Activated naive CD4-positive, alpha-beta T cell treated with anti-CD3 and anti-CD28 coated beads, Interleukin-2, amount 50 U/mL, for 24 hours (primary cell): Measurements from ENCODE around the gene VAPB.

Source experiments
- H3K27ac Mint-ChIP-seq: one replicate; pipeline ENCODE4 v1.8.0; 2021; ENCODE audit warnings: mild to moderate bottlenecking, mixed read lengths
- H3K27me3 Mint-ChIP-seq: one replicate; pipeline ENCODE4 v1.8.0; 2021; ENCODE audit warnings: mixed read lengths
- H3K36me3 Mint-ChIP-seq: one replicate; pipeline ENCODE4 v1.8.0; 2021; ENCODE audit warnings: mixed read lengths
- H3K4me1 Mint-ChIP-seq: one replicate; pipeline ENCODE4 v1.8.0; 2021; ENCODE audit warnings: mixed read lengths
- H3K4me3 Mint-ChIP-seq: one replicate; pipeline ENCODE4 v1.8.0; 2021; ENCODE audit warnings: mild to moderate bottlenecking, mixed read lengths
- H3K9me3 Mint-ChIP-seq: one replicate; pipeline ENCODE4 v1.8.0; 2021; ENCODE audit warnings: mixed read lengths

VAPB gene

DNA sequence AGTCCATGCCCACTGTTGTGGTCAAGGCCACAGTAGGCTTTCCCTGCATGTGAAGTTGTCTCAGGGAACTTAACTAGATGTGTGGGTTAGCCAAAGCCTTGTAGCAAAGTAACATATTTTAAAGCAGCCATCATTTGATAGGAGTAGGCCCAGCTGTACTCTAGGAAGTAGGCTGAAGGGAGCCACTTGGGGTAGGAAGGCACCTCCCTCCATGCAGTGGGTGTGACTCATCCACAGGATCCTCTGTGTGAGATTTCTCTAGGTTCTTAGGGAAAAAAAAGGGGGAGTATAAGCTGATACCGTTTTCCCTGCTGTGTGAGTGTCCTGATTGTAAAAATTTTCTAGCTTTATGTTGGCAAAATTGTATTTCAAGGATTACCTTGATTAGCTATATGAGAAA is 44.7 kb downstream of the VAPB start:
- H3K27ac Mint-ChIP-seq, result no peak overlapping the region

DNA sequence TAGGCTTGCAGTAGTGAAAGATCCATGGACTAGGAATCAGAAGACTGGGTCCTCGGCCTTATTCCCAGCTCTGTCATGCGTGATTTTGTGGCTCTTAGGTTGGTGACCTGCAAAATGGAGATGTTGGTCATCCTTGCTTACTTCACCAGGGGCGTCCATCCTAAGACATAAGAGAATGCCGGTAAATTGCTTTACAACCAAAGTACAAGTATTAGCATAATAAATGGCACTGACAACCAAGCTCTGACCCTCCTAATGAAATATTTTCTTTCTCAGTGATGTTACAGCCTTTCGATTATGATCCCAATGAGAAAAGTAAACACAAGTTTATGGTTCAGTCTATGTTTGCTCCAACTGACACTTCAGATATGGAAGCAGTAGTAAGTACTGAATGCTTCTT is 45.3 kb downstream of the VAPB start:
- Mint-ChIP-seq H3K4me1 (peaks cover 56% of the 10 kb centered on the region), H3K36me3 (peaks cover 10% of the 10 kb centered on the region), H3K27ac (no peak overlapping the region), H3K27me3 (no peaks in the 10 kb centered on the region), H3K4me3 (no peak overlapping the region), H3K9me3 (no peaks in the 10 kb centered on the region)

More for the DNA sequence above, 44.7 kb downstream of the VAPB start:
- no peaks in the 10 kb centered on the region for H3K27me3 Mint-ChIP-seq
- peaks cover 56% of the 10 kb centered on the region for H3K4me1 Mint-ChIP-seq
- H3K36me3 Mint-ChIP-seq, result peaks cover 12% of the 10 kb centered on the region
- H3K9me3 Mint-ChIP-seq, result no peaks in the 10 kb centered on the region
- H3K4me3 Mint-ChIP-seq, result no peak overlapping the region

DNA sequence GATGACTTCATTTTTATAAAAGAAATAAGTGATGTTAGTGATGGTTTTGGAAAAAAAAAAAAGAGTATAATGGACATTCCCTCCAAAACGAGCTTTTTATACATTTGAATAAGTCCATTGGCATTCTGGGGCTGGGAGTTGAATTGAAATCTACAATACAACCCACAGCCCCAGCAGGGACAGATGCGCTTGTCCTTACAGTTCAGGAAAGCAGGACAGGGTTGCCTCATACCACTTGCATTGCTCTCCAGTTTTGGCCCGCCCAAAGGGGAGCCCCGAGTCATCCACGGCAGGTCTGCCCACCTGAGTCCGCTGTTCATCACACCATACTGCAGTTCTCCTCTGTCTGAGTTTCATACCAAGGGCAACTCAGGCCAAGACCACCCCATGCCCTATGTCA is 46.2 kb downstream of the VAPB start:
- Mint-ChIP-seq H3K4me3 (no peak overlapping the region), H3K27me3 (no peaks in the 10 kb centered on the region), H3K4me1 (peaks cover 59% of the 10 kb centered on the region), H3K27ac (peak overlapping the region; percentile 6), H3K9me3 (no peaks in the 10 kb centered on the region), H3K36me3 (peaks cover 8% of the 10 kb centered on the region)

DNA sequence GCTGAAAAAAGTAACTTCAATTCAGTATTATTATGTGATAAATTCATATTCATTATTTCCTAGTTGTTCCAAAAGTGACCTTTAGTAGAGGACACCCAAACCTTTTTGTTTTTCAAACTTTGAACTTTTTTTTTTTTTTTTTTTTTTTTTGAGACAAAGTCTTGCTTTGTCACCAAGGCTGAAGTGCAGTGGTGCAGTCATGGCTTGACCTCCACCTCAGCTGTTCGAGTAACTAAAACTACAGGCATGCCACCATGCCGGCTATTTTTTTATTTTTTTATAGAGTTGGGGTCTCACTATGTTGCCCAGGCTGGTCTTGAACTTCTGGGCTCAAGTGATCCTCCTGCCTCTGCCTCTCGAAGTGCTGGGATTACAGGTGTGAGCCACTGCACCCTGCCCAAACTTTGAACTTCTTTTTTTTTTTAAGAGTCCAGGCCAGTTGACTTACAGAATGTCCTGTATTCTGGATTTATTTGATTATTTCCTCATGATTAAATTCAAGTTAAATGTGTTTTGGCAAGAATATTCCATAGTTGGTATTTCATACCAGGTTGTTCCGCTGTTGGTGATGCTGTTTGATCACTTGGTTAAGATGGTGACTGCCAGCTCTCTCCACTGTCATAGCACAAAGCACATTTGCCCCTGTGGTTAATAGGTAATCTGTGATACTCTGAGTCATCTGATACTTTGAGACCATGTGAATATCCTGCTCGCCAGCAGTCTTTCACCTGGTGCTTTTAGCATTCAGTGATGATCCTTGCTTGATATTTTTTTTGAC is 48.0 kb downstream of the VAPB start:
- peaks cover 3% of the 10 kb centered on the region for H3K36me3 Mint-ChIP-seq
- H3K4me3 Mint-ChIP-seq, result no peak overlapping the region
- H3K27ac Mint-ChIP-seq, result no peak overlapping the region
- H3K27me3 Mint-ChIP-seq, result no peaks in the 10 kb centered on the region
- no peaks in the 10 kb centered on the region for H3K9me3 Mint-ChIP-seq
- peaks cover 56% of the 10 kb centered on the region for H3K4me1 Mint-ChIP-seq

DNA sequence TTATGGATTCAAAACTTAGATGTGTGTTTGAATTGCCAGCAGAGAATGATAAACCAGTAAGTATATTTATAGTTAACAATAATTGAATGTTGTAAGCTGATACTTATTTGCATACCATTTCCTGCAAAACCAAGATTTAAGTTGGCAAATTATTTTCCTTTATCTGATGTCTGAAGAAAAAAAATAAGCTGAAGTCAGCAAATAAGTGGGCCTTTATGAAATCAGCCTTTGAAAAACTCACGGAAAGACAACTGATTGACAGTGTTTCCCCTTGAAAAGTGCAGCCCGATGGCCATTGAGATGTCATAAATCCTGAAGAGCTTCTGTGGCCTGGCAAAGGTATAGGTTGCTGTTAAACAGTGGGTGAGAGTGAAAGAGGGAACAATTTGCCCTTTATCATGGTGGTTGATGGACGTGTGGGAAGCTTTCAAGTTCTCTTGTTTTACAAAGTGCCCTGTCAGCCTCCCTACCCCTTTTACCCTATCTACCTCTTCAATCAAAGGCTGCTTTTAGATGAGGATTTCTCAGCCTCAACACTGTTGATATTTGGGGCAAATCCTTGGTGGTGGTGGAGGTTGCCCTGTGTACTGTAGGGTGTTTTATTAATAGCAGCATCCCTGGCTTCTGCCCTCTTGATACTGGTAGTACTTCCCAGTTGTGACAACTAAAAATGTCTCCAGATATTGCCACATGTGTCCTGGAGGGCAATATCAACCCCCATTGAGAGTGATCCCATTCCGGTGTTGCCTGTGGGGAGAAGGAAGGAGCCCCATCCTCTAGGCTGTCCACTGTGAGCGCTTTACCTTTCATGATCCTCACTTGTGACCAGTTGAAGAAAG is 50.2 kb downstream of the VAPB start:
- Mint-ChIP-seq H3K4me1 (peaks cover 40% of the 10 kb centered on the region), H3K9me3 (no peaks in the 10 kb centered on the region), H3K36me3 (peaks cover 8% of the 10 kb centered on the region), H3K27ac (no peak overlapping the region), H3K27me3 (no peaks in the 10 kb centered on the region), H3K4me3 (no peak overlapping the region)

DNA sequence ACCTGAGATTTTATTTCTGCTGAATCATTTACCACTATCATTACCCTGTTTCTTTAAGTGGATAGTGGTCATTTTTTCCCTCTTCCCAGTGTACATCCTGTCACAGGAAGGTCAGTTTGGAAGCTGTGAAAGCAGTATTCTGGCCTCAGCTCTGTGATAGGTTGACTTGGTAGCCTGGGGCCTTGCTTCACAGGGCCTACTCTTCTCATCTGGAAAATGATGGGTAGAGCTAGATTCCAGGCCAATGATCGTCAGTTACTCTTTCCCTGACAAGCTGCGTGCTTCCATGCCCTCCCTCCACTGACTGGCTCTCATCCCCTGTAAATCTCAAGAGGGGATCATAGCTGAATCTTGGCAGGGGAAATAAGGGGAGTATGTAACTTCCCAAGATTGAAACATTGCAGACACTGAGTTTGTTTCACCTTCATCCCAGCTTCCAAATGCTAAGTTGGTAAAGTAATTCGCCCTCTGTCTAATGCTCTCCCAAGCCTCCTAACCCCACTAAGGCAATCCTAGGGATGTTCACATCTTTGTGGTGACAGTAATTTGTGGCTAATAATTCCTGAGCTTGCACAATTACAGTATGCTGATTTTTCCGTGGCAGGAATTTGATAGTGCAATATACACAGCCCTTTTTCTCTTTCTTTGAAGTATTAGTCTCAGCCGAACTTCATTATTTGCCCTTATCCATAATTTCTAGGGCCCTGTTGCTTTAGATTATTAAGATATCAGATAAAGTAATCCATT is 51.2 kb downstream of the VAPB start:
- Mint-ChIP-seq H3K4me3 (no peak overlapping the region), H3K36me3 (peaks cover 10% of the 10 kb centered on the region), H3K9me3 (no peaks in the 10 kb centered on the region), H3K27ac (no peak overlapping the region), H3K4me1 (peaks cover 35% of the 10 kb centered on the region), H3K27me3 (no peaks in the 10 kb centered on the region)

DNA sequence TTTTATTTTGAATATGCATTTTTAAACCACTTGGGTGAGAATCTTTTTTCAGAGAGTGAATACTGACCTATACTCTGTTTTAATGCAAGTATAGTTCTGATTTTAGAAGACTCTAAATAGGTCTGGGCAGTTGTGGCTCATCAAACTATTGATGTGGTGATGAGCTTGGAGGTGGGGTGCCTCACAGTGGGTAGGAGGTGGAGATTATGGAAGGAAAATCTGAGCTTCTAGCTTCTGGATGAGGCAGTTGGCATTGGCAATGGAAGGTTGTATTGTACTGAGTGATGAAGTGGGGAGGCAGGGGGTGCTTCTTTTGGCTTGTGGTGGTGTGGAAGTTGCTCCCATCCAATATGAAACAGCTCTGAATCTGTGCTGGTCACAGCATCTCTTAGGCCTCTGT is 52.7 kb downstream of the VAPB start:
- Mint-ChIP-seq H3K4me1 (peaks cover 28% of the 10 kb centered on the region), H3K27me3 (no peaks in the 10 kb centered on the region), H3K27ac (no peak overlapping the region), H3K4me3 (no peak overlapping the region), H3K9me3 (no peaks in the 10 kb centered on the region), H3K36me3 (peaks cover 12% of the 10 kb centered on the region)

DNA sequence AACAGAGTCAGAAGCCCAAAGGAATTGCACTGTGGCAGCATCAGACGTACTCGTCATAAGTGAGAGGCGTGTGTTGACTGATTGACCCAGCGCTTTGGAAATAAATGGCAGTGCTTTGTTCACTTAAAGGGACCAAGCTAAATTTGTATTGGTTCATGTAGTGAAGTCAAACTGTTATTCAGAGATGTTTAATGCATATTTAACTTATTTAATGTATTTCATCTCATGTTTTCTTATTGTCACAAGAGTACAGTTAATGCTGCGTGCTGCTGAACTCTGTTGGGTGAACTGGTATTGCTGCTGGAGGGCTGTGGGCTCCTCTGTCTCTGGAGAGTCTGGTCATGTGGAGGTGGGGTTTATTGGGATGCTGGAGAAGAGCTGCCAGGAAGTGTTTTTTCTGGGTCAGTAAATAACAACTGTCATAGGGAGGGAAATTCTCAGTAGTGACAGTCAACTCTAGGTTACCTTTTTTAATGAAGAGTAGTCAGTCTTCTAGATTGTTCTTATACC is 55.8 kb downstream of the VAPB start:
- peak overlapping the region; percentile 12 for H3K27ac Mint-ChIP-seq

DNA sequence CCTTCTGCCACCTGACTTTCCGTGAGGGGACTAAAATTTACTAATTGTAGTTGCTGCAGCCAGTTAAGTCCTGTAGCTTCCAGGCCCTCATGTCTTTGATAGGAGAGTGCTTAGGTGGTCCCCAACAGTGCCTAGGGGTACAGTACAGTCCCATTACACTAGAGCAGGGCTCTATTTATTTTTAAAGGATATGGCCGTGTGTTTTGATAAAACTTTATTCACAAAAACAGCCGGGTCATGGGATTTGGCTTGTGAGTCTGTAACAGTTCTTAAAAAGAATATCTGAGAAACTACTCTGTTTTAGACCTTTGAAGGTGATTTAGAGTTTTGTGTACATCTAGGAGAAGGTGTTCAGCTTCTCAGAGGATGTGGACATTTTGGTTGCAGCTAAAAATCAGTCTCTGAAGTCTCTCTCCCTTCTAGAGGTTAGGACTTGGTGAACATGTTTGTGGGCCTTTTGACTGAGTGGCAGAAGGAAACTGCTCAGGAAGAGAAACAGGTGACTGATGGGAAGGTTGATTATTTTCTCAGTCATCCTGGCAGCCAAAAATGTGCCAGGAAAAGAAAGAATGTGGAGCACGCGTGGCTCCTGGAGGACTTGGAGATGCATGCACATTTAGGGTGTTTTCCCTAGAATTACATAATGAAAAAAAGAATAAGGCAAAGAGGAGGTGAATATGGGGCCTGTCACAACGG is 57.4 kb downstream of the VAPB start:
- no peak overlapping the region for H3K27ac Mint-ChIP-seq
- H3K9me3 Mint-ChIP-seq, result no peaks in the 10 kb centered on the region
- H3K4me1 Mint-ChIP-seq, result peaks cover 5% of the 10 kb centered on the region
- no peaks in the 10 kb centered on the region for H3K27me3 Mint-ChIP-seq
- peaks cover 15% of the 10 kb centered on the region for H3K36me3 Mint-ChIP-seq
- H3K4me3 Mint-ChIP-seq, result no peak overlapping the region

More for the DNA sequence above, 55.8 kb downstream of the VAPB start:
- no peak overlapping the region for H3K4me3 Mint-ChIP-seq
- no peaks in the 10 kb centered on the region for H3K27me3 Mint-ChIP-seq
- peaks cover 11% of the 10 kb centered on the region for H3K36me3 Mint-ChIP-seq
- peaks cover 15% of the 10 kb centered on the region for H3K4me1 Mint-ChIP-seq
- no peaks in the 10 kb centered on the region for H3K9me3 Mint-ChIP-seq

DNA sequence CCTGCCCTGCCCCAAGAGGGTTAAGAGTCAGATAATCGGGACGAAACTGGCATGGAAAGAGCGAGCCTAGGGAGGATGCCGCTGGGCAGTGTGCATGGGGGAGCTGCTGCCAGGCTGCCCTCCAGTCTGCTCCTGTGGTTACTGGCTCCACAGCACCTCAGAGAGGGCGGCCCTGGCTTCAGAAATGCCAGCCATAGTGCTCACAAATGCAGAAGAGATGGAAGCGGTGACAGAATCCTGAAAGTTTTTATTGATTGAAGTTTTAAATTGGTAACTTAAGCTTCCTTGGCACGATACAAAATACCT is 57.9 kb downstream of the VAPB start:
- peaks cover 15% of the 10 kb centered on the region for H3K36me3 Mint-ChIP-seq
- H3K27ac Mint-ChIP-seq, result no peak overlapping the region
- H3K4me3 Mint-ChIP-seq, result no peak overlapping the region
- no peaks in the 10 kb centered on the region for H3K27me3 Mint-ChIP-seq
- H3K9me3 Mint-ChIP-seq, result no peaks in the 10 kb centered on the region
- H3K4me1 Mint-ChIP-seq, result peaks cover 5% of the 10 kb centered on the region

DNA sequence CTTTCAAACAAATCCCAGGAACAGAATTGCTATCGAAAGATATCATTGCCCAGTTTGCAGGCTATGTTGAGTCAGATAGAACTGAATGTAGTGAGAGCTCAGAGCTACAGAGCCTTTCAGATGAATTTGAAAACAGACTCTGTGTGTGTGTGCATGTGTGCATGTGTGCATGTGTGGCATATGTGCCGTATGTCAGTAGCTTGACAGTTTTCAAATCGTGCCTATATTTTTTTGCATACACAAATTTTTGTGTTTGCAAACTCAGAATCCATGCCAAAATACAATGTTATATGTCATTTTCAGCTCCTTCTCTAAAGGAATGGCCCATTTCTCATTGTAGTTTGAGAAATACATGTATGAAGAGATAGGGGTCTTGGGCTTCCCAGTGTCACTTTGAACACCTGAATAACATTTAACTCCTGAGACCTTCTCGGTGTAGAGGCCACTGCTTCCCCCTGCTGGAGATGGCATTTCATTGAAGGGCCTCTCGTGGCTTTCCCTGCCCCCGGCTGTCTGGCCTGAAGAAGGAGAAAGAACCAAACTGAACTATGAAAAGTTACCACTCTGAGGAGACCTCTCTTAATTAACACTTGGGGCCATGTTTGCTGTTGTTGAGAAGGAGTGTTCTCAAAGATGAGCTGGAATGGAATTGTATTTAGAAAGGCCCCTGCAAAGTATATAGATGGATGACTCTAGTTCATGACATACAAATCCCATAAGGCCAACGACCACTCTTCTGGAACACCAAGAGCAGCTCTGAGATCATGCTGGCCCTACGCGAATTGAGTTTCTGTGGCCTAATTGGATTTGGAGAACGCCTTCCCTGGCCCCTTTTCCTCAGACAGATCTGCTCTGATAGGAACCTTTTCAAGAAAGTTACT is 58.7 kb downstream of the VAPB start:
- H3K4me1 Mint-ChIP-seq, result peaks cover 2% of the 10 kb centered on the region
- no peaks in the 10 kb centered on the region for H3K9me3 Mint-ChIP-seq
- no peak overlapping the region for H3K4me3 Mint-ChIP-seq
- peaks cover 12% of the 10 kb centered on the region for H3K36me3 Mint-ChIP-seq
- H3K27me3 Mint-ChIP-seq, result no peaks in the 10 kb centered on the region
- H3K27ac Mint-ChIP-seq, result no peak overlapping the region

DNA sequence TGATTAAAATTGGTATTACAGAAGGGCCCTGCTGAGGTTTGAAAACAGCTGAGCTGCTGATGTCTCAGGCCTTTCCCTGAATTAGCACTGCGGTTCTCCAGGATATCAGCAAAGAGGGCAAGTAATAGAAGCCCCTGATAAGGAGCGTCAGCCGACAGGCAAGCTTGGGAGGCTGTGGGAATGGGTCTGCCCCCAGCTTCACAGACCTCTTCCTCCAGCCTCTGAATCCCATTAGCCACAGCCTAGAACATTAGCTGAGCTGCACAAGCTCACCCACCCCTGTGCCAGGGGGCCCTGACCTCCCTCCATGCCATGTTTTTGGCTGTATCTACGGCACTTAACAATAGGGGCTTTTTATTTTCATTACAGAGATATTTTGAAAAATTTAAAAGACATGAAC is 59.9 kb downstream of the VAPB start:
- no peak overlapping the region for H3K27ac Mint-ChIP-seq
- peaks cover 1% of the 10 kb centered on the region for H3K4me1 Mint-ChIP-seq
- peaks cover 11% of the 10 kb centered on the region for H3K36me3 Mint-ChIP-seq
- no peak overlapping the region for H3K4me3 Mint-ChIP-seq
- no peaks in the 10 kb centered on the region for H3K27me3 Mint-ChIP-seq
- H3K9me3 Mint-ChIP-seq, result no peaks in the 10 kb centered on the region

DNA sequence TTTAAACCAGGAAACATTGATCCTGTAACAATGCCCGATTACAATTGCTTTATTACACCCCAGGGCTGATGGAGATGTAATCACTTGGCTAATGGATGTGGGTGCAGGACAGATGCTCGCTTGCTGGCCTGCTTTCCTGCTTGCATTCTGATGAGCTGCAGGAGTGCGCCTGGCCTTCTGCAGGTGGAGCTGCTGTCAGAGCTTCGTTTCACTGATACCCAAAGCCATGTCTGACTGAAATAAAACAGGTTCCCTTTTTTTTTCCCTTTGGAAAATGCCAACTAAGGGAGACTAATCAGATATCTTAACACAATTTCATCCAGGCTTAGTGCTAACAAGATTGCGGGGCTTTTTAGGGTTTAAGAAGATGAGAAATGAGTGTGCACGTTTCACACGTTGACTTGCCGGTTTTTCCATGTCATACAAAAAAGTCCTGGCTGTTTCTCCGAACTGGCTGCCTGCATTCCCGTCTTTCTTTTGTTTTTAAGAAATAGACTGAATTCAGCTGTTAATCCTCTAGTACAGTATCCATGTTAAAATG is 60.7 kb downstream of the VAPB start:
- Mint-ChIP-seq H3K4me1 (peaks cover 3% of the 10 kb centered on the region), H3K27ac (no peak overlapping the region), H3K27me3 (no peaks in the 10 kb centered on the region), H3K9me3 (no peaks in the 10 kb centered on the region), H3K36me3 (peaks cover 10% of the 10 kb centered on the region), H3K4me3 (no peak overlapping the region)

DNA sequence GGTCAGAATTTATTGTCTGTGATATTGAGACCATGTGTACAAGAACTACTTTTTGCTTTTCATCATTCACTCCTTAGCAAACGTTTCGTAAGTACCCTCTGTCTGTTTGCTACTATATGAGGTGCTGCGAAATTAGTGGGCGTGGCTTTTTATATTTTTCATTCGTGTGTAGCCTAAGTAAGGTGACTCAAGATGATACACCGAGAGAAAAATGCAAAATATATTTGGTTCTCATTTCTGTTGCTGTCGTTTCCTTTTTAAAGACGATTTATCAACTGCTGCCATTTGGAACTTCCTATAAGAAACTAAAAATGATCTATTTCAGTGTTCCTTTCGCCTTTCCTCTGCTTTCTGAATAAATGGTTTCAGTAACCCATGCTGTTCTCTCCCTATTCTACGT is 61.2 kb downstream of the VAPB start:
- Mint-ChIP-seq H3K4me1 (peaks cover 3% of the 10 kb centered on the region), H3K36me3 (peaks cover 12% of the 10 kb centered on the region), H3K27me3 (no peaks in the 10 kb centered on the region), H3K9me3 (no peaks in the 10 kb centered on the region), H3K27ac (no peak overlapping the region), H3K4me3 (no peak overlapping the region)
